Activated CD4-positive, alpha-beta T cell treated with anti-CD3 and anti-CD28 coated beads for 1 hour (primary cell): ENCODE results near the gene MDN1.
"Not testable (repeated sequence)": the region's sequence is repeated elsewhere in the genome, so short reads cannot be mapped to it uniquely, and the experiment has no call there.

Source experiments
- DNase-seq: peaks from one replicate; pipeline ENCODE4 v3.0.0-alpha.2; 2020

Gene MDN1

DNA sequence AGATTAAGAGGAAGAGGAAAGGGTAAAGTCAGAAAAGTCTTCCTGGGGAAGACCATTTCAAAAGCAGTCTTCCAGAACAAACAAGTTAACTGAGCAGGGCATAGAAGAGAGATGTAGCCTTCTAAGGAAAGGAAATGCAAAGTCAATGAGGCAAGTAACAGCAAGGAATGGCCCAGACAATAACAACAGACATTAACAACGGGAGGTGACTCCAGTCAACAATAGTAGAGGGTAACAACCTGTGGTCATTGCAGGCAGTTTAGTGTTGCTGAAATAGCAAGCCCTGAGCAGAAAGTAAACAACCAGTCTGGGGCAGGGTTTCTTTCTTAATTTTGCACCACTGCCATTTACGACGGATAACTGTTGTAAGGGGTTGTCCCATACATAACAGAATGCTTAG lies 2.1 kb downstream of the MDN1 start:
- no peak for DNase-seq

DNA sequence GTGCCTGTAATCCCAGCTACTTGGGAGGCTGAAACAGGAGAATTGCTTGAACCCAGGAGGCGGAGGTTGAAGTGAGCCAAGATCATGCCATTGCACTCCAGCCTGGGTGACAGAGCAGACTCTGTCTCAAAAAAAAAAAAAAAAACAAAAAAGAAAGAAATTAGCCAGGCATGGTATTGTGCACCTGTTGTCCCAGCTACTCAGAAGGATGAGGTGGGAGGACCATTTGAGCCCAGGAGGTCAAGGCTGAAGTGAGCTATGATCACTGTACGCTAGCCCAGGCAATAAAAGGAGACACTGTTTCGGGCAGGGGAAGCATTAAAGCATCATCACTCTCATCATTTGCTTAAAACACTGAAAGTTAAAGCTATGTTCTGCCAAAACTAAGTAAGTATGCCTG lies 6.2 kb downstream of the MDN1 start:
- not testable (repeated sequence) for DNase-seq

DNA sequence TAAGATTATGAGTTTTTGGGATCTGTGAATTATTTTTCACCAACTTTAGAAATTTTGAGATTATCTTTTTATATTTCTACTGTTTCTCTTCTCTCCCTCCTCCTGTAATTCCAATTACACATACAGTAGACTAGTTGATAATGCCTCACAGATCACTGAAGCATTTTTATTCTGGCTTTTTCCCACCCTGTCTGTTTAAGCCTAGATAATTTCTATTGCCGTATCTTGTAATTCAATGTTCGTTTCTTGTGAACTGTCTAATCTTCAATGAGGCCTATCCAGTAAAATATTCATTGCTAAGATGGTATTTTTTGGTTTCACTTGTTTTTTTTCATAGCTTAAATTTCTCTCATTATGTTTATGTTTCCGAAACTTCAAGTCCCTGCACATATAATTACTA lies 12.0 kb downstream of the MDN1 start:
- no peak for DNase-seq

DNA sequence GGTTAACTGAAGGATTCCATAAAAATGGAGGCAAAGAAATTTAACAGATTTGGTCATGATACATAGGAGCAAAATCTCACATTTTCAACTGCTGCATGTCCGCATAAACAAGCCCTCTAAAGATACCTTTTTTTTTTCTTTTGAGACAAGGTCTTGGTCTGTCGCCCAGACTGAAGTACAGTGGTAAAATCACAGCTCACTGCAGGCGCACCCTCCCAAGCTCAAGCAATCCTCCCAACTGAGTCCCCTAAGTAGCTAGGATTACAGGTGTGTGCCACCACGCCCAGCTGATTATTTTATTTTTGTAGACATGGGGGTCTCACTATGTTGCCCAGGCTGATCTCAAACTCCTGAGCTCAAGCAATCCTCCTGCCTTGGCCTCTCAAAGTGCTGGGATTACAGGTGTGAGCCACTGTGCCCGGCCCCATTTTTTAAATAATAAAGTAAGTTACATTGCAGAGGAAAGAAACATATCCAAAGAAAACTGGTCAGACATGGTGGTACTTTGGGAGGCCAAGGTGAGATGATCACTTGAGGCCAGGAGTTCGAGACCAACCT lies 13.7 kb downstream of the MDN1 start:
- no peak for DNase-seq

DNA sequence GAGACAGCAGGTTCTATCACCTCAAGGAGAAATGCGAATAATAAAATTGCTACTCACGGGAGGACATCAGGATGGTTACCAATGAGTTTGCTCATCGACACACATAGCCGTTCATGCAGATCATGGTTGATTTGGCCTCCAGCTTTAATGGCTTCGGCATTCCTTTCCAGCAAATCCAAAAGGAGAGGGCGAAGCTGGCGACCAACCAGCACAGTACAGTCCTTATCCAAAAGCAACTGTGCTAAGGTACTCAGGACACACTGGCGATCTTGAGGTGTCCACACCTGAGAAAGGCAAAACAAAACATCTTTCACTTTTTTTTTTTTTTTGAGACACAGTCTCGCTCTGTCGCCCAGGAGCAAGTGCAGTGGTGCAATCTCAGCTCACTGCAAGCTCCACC lies 16.3 kb downstream of the MDN1 start:
- no peak for DNase-seq

DNA sequence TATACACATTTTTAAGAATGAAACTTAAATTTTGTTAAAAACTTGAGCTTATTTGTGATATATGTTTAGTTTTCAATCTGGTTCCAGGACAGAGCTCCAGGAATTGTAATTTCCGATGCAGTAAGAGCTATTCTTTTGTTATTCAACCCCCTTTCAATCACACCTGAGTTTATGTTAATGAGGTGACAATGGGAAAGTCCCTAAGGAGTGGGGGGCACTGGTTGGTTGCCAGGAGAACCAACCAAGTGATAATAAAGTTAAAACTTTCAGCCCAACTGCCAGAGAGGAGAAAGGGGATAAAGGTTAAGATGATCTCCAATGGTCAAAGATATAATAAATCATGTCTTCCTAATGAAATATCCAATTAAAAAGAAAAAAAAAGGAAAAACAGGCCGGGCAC lies 19.8 kb downstream of the MDN1 start:
- DNase-seq, result no peak

DNA sequence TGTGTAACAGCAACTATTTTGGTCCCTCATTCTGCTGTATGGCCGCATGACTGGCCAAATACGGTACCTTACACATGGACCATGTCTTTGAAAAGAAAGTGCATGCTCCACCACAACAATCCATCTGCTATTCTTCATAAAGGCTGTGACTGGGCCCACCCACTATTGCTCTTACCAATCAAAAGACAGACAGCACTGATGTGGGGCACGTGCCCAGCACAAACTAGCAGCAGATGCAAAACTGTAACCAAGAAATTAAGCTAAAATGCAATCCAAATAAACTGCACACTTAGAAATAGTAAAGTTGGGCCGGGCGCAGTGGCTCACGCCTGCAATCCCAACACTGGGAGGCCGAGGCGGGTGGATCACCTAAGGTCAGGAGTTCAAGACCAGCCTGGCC lies 20.5 kb downstream of the MDN1 start:
- no peak for DNase-seq

DNA sequence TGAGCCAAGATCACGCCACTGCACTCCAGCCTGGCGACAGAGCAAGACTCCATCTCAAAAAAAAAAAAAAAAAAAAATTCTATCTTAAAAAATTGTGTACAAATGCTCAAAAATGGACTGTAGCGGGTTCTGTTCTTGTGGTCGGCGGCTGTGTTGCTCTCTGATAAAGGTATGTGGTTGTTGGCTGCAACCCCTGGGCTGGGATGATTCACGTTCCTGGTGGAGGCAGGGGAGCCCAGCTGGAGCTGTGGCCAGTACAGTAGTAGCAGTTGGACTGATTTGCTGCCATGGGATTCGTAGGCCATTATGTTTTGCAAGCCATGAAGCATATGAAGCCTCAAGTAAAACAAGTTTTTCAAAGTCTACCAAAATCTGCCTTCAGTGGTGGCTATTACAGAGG lies 22.3 kb downstream of the MDN1 start:
- DNase-seq, result no peak

DNA sequence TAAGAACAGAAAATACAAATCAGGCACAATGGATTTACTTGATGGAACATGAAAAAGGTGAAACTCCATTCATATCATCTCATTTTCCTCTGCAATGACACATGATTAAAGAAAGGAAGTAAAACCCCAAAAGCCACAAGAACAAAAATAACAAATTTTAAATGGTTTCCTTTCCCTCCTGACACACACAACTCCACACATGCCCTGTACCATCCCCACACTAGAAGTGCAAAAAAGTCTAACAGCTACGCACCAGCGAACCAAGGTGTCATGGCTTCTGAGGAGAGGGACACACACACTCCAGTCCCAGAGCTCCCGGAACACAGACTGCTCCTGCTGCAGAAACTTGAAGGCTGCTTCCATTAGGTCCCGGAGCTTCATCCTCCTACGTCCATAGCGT lies 25.3 kb downstream of the MDN1 start:
- no peak for DNase-seq

DNA sequence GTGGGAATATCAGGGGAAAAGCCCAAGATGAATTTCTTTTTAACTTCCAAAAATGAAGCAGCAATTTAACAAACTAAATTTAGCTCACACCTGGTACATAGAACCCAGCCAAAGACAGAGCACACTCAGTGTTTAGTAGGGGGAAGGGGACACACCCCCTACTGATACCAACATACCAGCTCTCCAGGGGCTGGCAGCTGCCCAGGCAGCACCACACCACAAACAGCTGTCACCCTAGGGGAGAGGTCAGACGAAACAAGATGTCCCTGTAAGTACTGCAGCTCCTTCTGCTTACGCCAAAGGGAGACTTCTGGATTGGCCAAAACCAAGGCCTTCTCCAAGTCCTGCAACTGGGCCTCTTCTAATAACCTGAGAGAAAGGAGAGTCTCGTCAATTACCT lies 26.0 kb downstream of the MDN1 start:
- DNase-seq, result no peak

DNA sequence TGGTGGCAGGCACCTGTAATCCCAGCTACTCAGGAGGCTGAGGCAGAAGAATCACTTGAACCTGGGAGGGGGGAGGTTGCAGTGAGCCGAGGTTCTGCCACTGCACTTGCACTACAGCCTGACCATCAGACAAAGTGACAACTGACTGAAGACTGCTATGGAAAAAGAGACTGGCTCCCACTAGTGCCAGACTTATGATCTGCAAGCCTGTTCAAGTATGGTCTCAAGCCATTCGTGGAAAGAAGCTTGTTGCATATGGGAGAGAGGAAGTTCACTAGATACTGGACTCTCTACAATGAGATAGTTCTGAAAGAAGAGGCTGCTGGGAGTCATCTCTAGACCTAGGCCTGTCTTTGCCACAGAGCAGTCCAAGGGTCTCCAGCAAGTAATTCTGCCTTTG lies 26.7 kb downstream of the MDN1 start:
- DNase-seq, result no peak

DNA sequence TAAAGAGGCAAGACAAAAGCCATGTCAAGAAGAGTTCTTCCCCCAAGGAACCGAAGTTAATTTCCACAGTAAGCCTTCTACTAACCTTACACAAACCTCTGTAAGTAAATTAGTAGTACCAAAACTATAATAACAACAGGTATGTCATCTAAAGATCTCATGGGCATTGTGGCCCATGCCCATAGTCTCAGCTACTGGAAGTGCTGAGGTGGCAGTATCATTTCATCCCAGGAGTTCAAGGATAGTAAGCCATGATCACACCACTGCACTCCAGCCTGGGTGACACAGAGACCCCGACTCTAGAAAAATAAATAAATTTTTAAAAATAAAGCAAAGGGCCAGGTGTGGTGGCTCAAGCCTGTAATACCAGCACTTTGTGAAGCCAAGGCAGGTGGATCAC lies 29.2 kb downstream of the MDN1 start:
- DNase-seq, result no peak

DNA sequence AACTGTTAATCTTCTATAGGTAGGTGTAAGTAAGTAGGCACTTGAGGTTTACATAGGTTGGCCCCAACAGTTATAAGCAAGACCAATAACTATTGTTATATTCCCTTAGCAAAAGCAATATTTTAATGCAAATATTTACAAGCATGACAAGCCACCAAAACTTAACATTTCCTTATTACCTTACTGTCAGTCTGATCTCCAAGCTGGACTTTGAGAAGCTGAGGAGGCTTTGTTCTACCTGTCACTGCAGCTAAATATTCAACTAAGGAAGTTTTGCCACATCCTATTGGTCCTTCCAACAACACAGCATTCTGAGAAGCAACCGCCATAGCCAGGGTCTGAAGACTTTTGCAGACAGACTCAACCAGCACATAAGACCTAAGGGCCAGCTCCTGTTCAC lies 29.6 kb downstream of the MDN1 start:
- no peak for DNase-seq

DNA sequence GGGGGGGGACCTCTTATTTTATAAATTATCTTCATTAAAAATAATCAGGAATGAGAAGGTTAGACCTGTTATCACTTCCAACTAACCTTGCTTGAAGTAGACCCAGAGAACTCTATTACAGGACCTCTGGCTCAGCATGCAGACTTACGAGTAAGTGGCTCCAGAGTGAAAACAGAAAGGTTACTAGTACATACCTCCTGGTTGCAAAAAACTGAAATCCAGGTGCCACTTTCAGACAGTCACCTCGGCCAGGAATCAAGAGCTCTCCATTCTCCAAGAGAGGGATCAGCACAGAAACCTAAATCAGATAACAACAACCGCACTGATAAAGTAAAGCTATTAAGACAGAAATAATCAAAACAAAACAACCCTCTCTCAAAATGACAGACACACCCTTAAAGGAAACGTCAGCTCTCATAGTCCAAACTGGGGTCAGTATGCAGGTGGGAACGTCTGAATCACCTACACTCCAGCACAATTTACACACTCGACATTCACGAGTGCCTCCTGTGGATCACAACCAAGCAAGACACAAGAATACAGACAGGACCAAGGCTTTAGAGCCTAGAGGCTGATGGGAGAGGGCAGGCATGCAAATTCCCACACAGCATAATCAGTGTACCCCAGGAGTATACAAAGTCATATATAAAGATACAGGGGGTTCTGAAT lies 31.8 kb downstream of the MDN1 start:
- no peak for DNase-seq

DNA sequence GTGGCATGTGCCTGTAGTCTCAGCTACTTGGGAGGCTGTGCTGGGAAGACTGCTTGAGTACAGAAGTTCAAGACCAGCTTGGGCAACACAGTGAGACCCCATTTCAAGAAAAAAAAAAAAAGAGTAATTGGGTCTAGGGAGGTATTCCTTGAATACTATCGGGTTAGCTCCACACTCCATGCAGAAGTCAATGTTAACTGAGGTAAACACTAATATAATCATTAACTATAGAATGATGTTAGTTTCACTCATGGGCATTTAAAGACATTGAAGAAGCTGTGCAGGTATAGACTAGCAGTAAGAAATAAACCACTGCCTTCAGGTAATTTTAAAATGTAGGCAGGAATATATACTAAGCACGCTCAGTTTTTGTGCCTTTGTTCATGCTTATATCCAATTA lies 32.6 kb downstream of the MDN1 start:
- no peak for DNase-seq

DNA sequence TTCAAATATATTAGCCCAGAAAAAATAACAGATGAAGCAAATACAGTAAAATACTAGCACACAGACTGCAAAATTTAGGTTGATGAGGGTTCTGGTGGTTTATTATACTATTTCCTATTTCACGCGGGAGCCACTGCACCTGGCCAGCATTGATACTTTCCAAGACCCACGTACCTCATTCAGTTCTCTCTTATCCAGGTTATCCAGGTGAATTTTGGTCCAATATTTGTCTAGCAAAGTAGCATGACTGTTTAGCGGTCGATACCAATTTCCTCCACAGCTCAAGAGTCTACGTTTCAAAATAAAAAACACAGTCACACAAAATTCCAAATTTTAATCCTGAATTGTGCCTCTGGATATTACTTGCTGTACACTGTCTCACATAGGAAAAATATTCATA lies 34.8 kb downstream of the MDN1 start:
- DNase-seq, result no peak

DNA sequence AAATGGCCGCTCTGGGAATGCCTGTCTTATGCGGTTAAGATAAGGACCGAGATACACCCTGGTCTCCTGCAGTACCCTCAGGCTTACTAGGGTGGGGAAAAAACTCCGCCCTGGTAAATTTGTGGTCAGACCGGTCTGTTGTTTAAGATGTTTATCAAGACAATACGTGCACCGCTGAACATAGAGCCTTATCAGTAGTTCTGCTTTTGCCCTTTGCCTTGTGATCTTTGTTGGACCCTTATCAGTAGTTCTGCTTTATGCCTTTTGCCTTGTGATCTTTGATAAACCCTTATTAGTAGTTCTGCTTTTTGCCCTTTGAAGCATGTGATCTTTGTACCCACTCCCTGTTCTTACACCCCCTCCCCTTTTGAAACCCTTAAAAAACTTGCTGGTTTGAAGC lies 36.3 kb downstream of the MDN1 start:
- DNase-seq, result not testable (repeated sequence)

DNA sequence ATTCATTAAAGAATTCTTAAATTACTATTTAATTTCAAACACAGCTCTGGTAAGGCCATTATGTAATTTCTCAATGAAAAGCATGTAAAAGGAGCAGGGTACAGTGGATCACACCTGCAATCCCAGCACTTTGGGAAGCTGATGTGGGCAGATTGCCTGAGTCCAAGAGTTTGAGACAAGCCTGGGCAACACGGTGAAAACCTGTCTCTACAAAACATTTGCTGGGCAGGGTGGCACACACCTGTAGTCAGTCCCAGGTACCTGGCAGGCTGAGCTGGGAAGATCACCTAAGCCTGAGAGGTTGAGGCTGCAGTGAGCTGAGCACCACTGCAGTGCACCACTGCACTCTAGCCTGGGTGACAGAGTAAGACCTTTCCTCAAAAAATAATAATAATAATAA lies 37.4 kb downstream of the MDN1 start:
- DNase-seq, result no peak

DNA sequence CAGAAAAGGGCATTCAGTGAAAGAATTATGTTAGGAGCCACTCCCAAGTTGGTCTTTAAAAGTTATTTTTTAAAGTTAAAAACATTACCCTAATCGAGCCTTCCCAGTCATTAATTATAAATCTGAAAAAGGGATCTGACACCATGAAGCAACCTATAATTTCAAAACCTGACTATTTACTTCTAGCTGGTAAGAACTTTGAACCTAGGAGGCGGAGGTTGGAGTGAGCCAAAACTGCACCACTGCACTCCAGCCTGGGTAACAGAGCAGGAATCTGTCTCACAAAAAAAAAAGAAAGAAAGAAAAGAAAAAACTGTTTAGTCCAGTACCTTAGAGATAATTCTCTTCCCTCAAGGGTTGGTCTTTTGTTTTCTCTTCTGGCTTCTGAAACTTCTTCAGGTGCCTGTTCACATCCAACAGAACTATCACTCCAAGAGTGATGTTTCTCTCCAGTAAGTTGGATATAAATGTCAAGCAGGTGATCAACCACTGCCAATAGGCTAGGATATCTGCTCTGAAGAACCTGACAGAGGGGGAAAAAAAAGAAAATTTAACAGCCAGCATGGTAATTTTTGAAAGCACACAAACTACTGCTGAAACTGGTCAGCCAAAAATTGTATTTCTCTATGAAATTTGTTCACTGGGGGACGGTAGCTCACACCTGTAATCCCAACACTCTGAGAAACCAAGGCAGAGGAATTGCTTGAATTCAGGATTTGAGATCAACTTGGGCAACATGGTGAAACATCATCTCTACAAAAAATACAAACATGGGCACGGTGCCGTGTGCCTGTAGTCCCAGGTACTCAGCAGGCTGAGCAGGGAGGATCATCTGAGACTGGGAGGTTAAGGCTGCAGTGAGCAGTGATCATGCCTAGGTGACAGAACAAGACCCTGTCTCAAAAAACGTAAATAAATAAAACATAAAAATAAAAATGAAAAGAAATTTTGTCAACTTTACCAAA lies 38.2 kb downstream of the MDN1 start:
- no peak for DNase-seq

DNA sequence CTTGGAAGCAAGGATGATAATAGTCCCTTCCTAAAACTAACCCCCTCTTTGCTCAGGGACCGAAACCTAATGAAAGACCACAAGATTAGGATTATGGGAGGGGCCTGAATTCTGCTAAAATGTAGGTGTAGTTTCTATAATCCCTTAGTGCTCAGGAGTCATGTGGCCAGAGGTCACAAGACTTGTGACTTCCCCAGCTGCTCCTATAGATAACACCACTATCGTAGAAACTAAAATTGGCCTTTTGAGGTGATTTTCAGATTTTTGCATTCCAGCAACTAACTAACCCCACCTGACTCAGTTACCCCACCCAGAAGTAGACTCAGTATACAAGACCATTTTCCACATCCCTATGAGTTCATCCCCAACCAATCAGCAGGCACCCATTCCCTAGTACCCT lies 42.1 kb downstream of the MDN1 start:
- DNase-seq, result no peak

DNA sequence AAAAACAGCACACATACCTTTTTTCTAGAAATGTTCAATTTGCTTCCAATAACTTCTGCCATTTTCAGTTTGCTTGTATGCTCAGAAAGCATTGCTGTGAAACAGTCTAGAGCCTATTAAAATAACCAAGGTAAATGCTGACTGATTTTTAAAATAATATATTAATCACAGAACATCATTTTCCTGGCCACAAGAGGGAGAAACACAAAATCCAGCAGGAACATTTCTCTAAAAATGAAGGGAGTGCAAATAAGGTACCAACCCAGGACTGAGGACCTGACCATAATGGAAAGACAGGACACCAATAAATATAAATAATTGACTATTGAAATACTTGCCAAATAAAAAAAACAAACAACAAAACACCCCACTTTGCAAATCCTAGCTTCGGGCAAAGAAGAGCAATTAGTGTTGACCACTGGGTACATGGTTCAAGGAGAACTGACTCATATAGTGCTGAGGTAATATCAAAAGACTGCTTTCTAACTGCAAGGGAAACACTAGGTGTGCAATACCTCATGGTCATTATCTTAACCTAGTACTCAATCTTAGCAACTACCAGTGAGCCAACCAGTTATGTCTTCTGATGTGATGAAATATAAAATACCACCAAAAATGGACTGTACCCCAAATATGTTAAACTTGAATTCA lies 42.9 kb downstream of the MDN1 start:
- DNase-seq, result no peak

DNA sequence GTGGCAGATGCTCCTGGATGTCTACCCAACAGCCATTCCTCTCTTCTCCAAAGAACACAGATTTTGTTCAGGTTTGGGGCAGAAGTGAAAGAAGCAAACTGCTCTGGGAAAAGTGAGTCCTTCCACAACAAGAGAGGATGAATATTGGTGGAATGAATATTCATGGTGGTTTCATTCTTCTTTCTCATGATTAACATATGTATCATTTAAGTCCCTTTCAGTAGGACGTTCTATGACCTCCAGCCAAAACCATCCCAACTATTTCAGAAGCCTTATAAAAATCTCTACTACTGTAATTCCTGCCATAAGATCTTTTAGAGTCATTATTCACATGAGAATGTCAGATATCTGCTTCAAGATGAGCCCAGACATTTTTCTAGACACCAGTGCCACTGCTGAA lies 44.4 kb downstream of the MDN1 start:
- DNase-seq, result no peak

DNA sequence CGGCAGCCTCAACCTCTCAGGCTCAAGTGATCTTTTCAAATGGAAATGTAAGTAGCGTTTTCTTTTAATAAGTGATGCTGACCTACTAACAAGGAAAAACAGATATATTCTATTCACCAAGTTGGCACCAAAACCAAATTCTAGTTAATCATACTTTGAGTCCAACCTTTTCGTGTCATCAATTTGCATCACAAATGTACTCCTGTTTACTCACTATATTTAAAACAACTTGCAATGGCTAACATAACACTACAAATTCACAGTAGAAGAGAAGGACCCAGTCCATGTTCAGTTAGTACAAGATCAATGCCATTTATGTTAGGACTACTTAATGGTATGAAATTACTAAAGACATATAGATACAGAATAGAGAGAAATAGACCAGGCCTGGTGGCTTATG lies 50.0 kb downstream of the MDN1 start:
- DNase-seq, result no peak

DNA sequence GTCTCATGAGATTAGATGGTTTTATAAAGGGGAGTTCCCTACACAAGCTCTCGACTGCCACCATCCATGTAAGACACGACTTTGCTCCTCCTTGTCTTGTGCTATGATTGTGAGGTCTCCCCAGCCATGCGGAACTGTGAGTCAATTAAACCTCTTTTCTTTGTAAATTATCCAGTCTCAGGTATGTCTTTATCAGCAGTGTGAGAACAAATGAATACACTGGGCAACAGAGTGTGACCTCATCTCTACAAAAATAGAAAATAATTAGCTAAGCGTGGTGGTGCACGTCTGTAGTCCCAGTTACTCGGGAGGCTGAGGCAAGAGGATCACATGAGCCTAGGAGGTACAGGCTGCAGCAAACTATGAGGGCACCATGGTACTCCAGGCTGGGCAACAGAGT lies 51.3 kb downstream of the MDN1 start:
- no peak for DNase-seq
